ENCODE measurements around the gene ZC3H7A. TPM values are rescaled to one million over a fixed set of nuclear protein-coding genes. Genes with fewer than 3 reads are reported as not detected.

The ZC3H7A gene
- total RNA-seq, 1 donor from 2014 or later: 52.6 TPM

- no peak for TF ChIP-seq CTCF (IDR thresholded peaks at IDR 0.05; ENCODE audit: insufficient read depth, low read length, poor library complexity, severe bottlenecking)
- H3K36me3 ChIP-seq (ENCODE audit: control insufficient read depth, insufficient read depth, low read length): no peaks in the 10 kb centered on the region
- DNase-seq (ENCODE audit: low read depth): no peak
- H3K4me3 ChIP-seq (ENCODE audit: low read depth, low read length): no peak overlapping the region
- H3K27me3 ChIP-seq (ENCODE audit: control insufficient read depth, insufficient read depth, low read length): no peaks in the 10 kb centered on the region
Measured at GRCh38 chr16:11783319-11784037, 13.6 kb downstream of the ZC3H7A start.

- peak; percentile 35 for DNase-seq (ENCODE audit: low read depth)
- TF ChIP-seq CTCF (IDR thresholded peaks at IDR 0.05; ENCODE audit: insufficient read depth, low read length, poor library complexity, severe bottlenecking): no peak
- no peaks in the 10 kb centered on the region for H3K27me3 ChIP-seq (ENCODE audit: control insufficient read depth, insufficient read depth, low read length)
- H3K4me3 ChIP-seq (ENCODE audit: low read depth, low read length): no peak overlapping the region
- no peaks in the 10 kb centered on the region for H3K36me3 ChIP-seq (ENCODE audit: control insufficient read depth, insufficient read depth, low read length)
Measured at GRCh38 chr16:11781773-11782172, 15.3 kb downstream of the ZC3H7A start.

GRCh38 chr16:11780991-11781680 lies 15.9 kb downstream of the ZC3H7A start:
- DNase-seq (ENCODE audit: low read depth): no peak
- H3K27me3 ChIP-seq (ENCODE audit: control insufficient read depth, insufficient read depth, low read length): no peaks in the 10 kb centered on the region
- no peak for TF ChIP-seq CTCF (IDR thresholded peaks at IDR 0.05; ENCODE audit: insufficient read depth, low read length, poor library complexity, severe bottlenecking)
- H3K36me3 ChIP-seq (ENCODE audit: control insufficient read depth, insufficient read depth, low read length): no peaks in the 10 kb centered on the region
- no peak overlapping the region for H3K4me3 ChIP-seq (ENCODE audit: low read depth, low read length)

GRCh38 chr16:11779074-11779473 lies 18.0 kb downstream of the ZC3H7A start:
- DNase-seq (ENCODE audit: low read depth): no peak
- H3K36me3 ChIP-seq (ENCODE audit: control insufficient read depth, insufficient read depth, low read length): no peaks in the 10 kb centered on the region
- no peaks in the 10 kb centered on the region for H3K27me3 ChIP-seq (ENCODE audit: control insufficient read depth, insufficient read depth, low read length)
- no peak overlapping the region for H3K4me3 ChIP-seq (ENCODE audit: low read depth, low read length)
- TF ChIP-seq CTCF (IDR thresholded peaks at IDR 0.05; ENCODE audit: insufficient read depth, low read length, poor library complexity, severe bottlenecking): no peak

GRCh38 chr16:11774065-11774626 lies 22.9 kb downstream of the ZC3H7A start:
- peaks cover 1% of the 10 kb centered on the region for H3K36me3 ChIP-seq (ENCODE audit: control insufficient read depth, insufficient read depth, low read length)
- no peaks in the 10 kb centered on the region for H3K27me3 ChIP-seq (ENCODE audit: control insufficient read depth, insufficient read depth, low read length)
- H3K4me3 ChIP-seq (ENCODE audit: low read depth, low read length): no peak overlapping the region
- TF ChIP-seq CTCF (IDR thresholded peaks at IDR 0.05; ENCODE audit: insufficient read depth, low read length, poor library complexity, severe bottlenecking): no peak
- no peak for DNase-seq (ENCODE audit: low read depth)
